HepG2 (cell line): ENCODE measurements around the gene STMN1.

Experiments used
- ATF3 ChIP-seq: sonication (generic); formaldehyde crosslinking; IDR thresholded peaks from 2 replicates; pipeline ENCODE4 v1.4.0; 2020; ENCODE audit warnings: missing genetic modification reagents
- BHLHE40 ChIP-seq: IDR thresholded peaks from 2 replicates; pipeline ENCODE4 v1.6.1; 2011; ENCODE audit warnings: low read length, improper control_type of control experiment
- CTCF ChIP-seq: sonication (generic); formaldehyde crosslinking; IDR thresholded peaks from 2 replicates; pipeline ENCODE4 v1.5.0; 2020; ENCODE audit warnings: mild to moderate bottlenecking, missing genetic modification reagents, moderate library complexity
- HIVEP1 ChIP-seq: sonication (generic); formaldehyde crosslinking; IDR thresholded peaks from 2 replicates; pipeline ENCODE4 v1.4.0; 2020; ENCODE audit warnings: mild to moderate bottlenecking, missing genetic modification reagents
- MXD4 ChIP-seq: IDR thresholded peaks from 2 replicates; pipeline ENCODE4 v1.6.1; 2016; ENCODE audit warnings: mild to moderate bottlenecking, missing biosample characterization, missing genetic modification reagents
- MXI1 ChIP-seq: IDR thresholded peaks from 3 replicates; pipeline ENCODE4 v1.6.1; 2012; ENCODE audit warnings: low read depth, low read length, inconsistent platforms, borderline replicate concordance
- NFE2 ChIP-seq: sonication (generic); formaldehyde crosslinking; IDR thresholded peaks from 2 replicates; pipeline ENCODE4 v1.4.0; 2020; ENCODE audit warnings: missing genetic modification reagents
- NR2F1 ChIP-seq, 2 experiments: fragments of 450-650 bp in 1 of 2; formaldehyde crosslinking in 1 of 2; IDR thresholded peaks; 2 replicates each; pipeline versions ENCODE4 v1.5.0 to v1.6.1; 2016 to 2020; ENCODE audit warnings: mild to moderate bottlenecking in 1 of 2, missing compliant biosample characterization in 1 of 2, missing genetic modification reagents in 1 of 2, moderate library complexity in 1 of 2
- SP1 ChIP-seq, 2 experiments: fragments of 450-650 bp in 1 of 2; sonication (generic) in 1 of 2; formaldehyde crosslinking in 1 of 2; IDR thresholded peaks; 2 replicates each; pipeline versions ENCODE4 v1.4.0 to v1.6.1; 2016 to 2020; ENCODE audit warnings: missing genetic modification reagents in 1 of 2
- ZBTB7B ChIP-seq: sonication (generic); formaldehyde crosslinking; IDR thresholded peaks from 2 replicates; pipeline ENCODE4 v1.4.0; 2020; ENCODE audit warnings: missing genetic modification reagents
- ZFP36 ChIP-seq: fragments of 150-350 bp; IDR thresholded peaks from 2 replicates; pipeline ENCODE4 v1.6.1; 2018; ENCODE audit warnings: borderline replicate concordance, low read length, low read depth; ENCODE audit not compliant: partially characterized antibody
- ZNF180 ChIP-seq: sonication (generic); formaldehyde crosslinking; IDR thresholded peaks from 2 replicates; pipeline ENCODE4 v1.4.0; 2020; ENCODE audit warnings: low read depth, missing genetic modification reagents, borderline replicate concordance
- ZNF484 ChIP-seq: sonication (generic); formaldehyde crosslinking; IDR thresholded peaks from 2 replicates; pipeline ENCODE4 v1.5.1; 2020; ENCODE audit warnings: mild to moderate bottlenecking, low read depth, missing genetic modification reagents, borderline replicate concordance
- ZNF672 ChIP-seq: sonication (generic); formaldehyde crosslinking; IDR thresholded peaks from 2 replicates; pipeline ENCODE4 v1.8.1; 2022; ENCODE audit warnings: missing genetic modification reagents

DNA sequence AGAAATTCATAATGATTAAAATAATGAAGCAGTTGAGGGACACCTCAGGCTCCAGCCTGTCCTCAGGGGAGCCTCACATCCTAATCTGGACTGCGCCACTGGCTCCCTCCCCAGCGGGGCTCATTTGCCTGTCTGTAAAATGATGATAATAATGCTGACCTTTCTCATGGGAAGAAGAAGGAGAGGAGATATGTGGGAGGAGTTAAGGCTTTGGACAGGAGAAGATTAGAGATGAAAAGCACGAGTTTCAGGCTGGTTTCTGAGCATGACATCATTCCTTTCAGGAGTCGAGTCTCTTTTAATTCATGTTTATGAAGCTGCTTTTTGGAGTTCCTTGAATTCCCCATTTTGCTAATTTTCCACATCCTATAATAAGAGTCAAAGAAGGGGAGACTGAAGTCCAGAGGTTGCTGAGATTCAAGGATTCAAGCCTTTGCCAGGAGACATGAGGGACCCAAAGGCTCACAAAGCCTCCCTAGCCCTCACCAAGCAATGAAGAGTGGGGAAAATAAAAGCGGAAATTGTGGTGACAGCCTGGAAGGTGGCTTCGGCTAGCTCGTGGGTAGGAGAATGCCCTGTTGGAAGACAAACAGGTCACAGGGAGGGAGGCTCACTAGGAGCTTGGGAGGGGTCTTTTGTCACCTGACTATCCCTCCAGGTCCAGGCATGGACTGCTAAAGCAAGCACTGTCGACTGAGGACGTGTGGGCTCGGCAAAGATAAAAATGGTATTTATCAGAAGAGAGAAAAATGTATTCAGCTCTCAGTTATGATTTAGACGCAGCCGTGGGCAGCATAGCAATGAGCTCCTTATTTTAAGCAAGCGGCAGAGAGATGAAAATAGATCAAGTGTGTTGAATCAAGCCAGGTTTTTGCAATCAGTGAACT is 27.5 kb upstream of the STMN1 start:
- TF ChIP-seq NFE2 (CRISPR knock-in tag) = no peak
- TF ChIP-seq CTCF (CRISPR knock-in tag) = no peak
- TF ChIP-seq ZNF672 = no peak
- TF ChIP-seq MXD4 (CRISPR knock-in tag) = no peak
- no peak for TF ChIP-seq HIVEP1 (CRISPR knock-in tag)
- TF ChIP-seq MXI1 = no peak
- TF ChIP-seq ATF3 = no peak
- TF ChIP-seq ZNF180 (CRISPR knock-in tag) = no peak
- no peak for TF ChIP-seq ZBTB7B (CRISPR knock-in tag)
- no peak for TF ChIP-seq ZNF484
- no peak for TF ChIP-seq SP1 (IDR thresholded peaks at IDR 0.05)
- TF ChIP-seq SP1 (CRISPR knock-in tag; IDR thresholded peaks at IDR 0.05) = no peak
- TF ChIP-seq BHLHE40 = no peak
- TF ChIP-seq NR2F1 (CRISPR knock-in tag; IDR thresholded peaks at IDR 0.05) = no peak
- no peak for TF ChIP-seq ZFP36
